Nephron progenitor cell (in vitro differentiated cells): Measurements from ENCODE around the gene WEE2.

Experiments
- DNase-seq: peaks from one replicate; pipeline ENCODE4 v3.0.0; 2021
- H3K27ac Mint-ChIP-seq: 2 replicates; pipeline ENCODE4 v1.8.0; 2021; ENCODE audit warnings: mild to moderate bottlenecking, moderate library complexity, mixed read lengths
- H3K27me3 Mint-ChIP-seq: 2 replicates; pipeline ENCODE4 v1.8.0; 2021; ENCODE audit warnings: mild to moderate bottlenecking, low read depth, mixed read lengths; ENCODE audit not compliant: poor library complexity
- H3K36me3 Mint-ChIP-seq: 2 replicates; pipeline ENCODE4 v1.8.0; 2021; ENCODE audit warnings: low read depth, mixed read lengths
- H3K4me1 Mint-ChIP-seq: 2 replicates; pipeline ENCODE4 v1.8.0; 2021; ENCODE audit warnings: mixed read lengths
- H3K4me3 Mint-ChIP-seq: 2 replicates; pipeline ENCODE4 v1.8.0; 2021; ENCODE audit warnings: mild to moderate bottlenecking, moderate library complexity, mixed read lengths
- H3K9me3 Mint-ChIP-seq: 2 replicates; pipeline ENCODE4 v1.8.0; 2021; ENCODE audit warnings: mild to moderate bottlenecking, moderate library complexity, mixed read lengths
- CTCF ChIP-seq: fragments of 200-600 bp; sonication (generic); IDR thresholded peaks from 2 replicates; pipeline ENCODE4 v1.5.0; 2021; ENCODE audit warnings: antibody characterized with exemption

WEE2 gene

GRCh38 chr7:141709318-141709717 lies 1.2 kb downstream of the WEE2 start:
- Mint-ChIP-seq H3K36me3 (no peaks in the 10 kb centered on the region), H3K27me3 (peaks cover 7% of the 10 kb centered on the region), H3K27ac (no peak overlapping the region), H3K4me3 (no peak overlapping the region), H3K9me3 (no peaks in the 10 kb centered on the region), H3K4me1 (peaks cover 12% of the 10 kb centered on the region)
- no peak for DNase-seq
- TF ChIP-seq CTCF: no peak

DNA sequence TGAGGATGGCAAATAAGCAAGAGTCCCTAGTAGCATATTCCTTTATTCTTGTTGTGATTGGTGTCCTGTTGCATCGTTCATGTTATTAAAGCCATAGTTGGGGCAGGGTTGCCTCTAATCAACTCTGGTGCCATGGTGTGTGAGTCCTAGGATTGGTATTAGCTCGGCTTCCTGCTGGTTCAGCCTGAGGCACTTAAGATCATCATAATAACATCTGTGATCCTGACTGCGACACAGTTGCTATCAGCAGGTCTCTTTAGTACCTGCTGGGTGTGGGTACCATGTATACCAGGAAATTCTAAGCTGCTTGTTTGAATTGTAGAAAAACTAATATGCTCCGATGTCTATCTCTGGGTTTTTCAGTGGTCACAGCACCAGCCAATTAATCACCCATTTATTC lies 1.6 kb downstream of the WEE2 start:
- Mint-ChIP-seq H3K27ac (no peak overlapping the region), H3K36me3 (no peaks in the 10 kb centered on the region), H3K27me3 (peaks cover 7% of the 10 kb centered on the region), H3K4me1 (peaks cover 7% of the 10 kb centered on the region), H3K4me3 (no peak overlapping the region), H3K9me3 (no peaks in the 10 kb centered on the region)
- no peak for TF ChIP-seq CTCF
- no peak for DNase-seq

GRCh38 chr7:141710301-141710700 lies 2.1 kb downstream of the WEE2 start:
- Mint-ChIP-seq H3K4me3 (no peak overlapping the region), H3K27me3 (peaks cover 6% of the 10 kb centered on the region), H3K9me3 (no peaks in the 10 kb centered on the region), H3K4me1 (peaks cover 2% of the 10 kb centered on the region), H3K36me3 (no peaks in the 10 kb centered on the region), H3K27ac (no peak overlapping the region)
- DNase-seq: no peak
- TF ChIP-seq CTCF: no peak

DNA sequence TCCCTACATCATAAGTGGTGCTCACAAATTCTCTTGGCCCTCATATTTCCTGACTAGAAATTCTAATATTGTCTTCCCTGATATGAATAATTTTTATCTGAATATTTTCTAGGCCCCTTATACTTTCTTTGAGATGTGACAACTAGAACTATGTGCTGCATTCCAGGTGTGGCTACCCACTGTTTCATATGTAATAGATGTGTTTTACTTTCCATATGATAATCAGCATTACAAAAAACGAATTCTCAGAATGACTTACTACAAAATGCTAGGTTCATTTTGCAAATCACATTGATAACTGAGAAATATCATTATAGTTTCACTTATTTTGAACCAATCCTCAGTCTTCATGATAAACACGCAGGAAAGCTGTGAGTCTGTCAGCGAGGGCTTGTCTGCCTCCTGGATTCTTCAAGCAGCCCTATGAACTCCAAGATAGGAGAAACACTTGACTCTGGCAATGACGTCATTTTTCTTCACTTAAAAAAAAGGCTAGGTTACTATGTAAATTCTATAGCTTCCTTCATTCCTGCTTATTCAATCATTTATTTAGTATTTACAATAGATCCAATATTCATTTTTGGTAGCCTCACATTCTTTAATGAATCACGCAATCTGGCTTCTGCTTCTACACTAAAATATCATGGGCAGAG lies 4.6 kb downstream of the WEE2 start:
- H3K27ac Mint-ChIP-seq: no peak overlapping the region
- H3K9me3 Mint-ChIP-seq: no peaks in the 10 kb centered on the region

GRCh38 chr7:141713890-141714289 lies 5.7 kb downstream of the WEE2 start:
- Mint-ChIP-seq H3K4me1 (no peaks in the 10 kb centered on the region), H3K36me3 (no peaks in the 10 kb centered on the region), H3K4me3 (no peak overlapping the region), H3K27me3 (peaks cover 4% of the 10 kb centered on the region), H3K27ac (no peak overlapping the region), H3K9me3 (no peaks in the 10 kb centered on the region)
- no peak for DNase-seq
- no peak for TF ChIP-seq CTCF

More for the DNA sequence above, 4.6 kb downstream of the WEE2 start:
- Mint-ChIP-seq H3K4me1 (no peaks in the 10 kb centered on the region), H3K36me3 (no peaks in the 10 kb centered on the region), H3K4me3 (no peak overlapping the region), H3K27me3 (peaks cover 4% of the 10 kb centered on the region)
- DNase-seq: no peak
- no peak for TF ChIP-seq CTCF

- no peak for TF ChIP-seq CTCF
- Mint-ChIP-seq H3K27ac (no peak overlapping the region), H3K36me3 (no peaks in the 10 kb centered on the region), H3K9me3 (no peaks in the 10 kb centered on the region), H3K4me1 (no peaks in the 10 kb centered on the region), H3K4me3 (no peak overlapping the region), H3K27me3 (peaks cover 4% of the 10 kb centered on the region)
- no peak for DNase-seq
Observed at GRCh38 chr7:141714571-141714970, 6.4 kb downstream of the WEE2 start.
